Measurements from ENCODE around the gene FBH1. TPM values are rescaled to one million over a fixed set of nuclear protein-coding genes. Genes with fewer than 3 reads are reported as not detected.

Gene FBH1
- total and polyA plus RNA-seq, 7 experiments from 2014 or later, result 59.9 to 105 (median 78.6) TPM

GRCh38 chr10:5895804-5896203 lies 5.8 kb downstream of the FBH1 start:
- peaks cover 10 to 46% (median 32%) of the 10 kb centered on the region in 5 donors for H3K36me3 Mint-ChIP-seq
- DNase-seq, result peak in 6 of 9 donors; percentile 11 to 52 (median 31)
- H3K36me3 ChIP-seq (ENCODE audit: control insufficient read depth in 2 of 3, insufficient read depth in 3 of 3, low read length in 3 of 3), result peaks cover 0 to 9% (median 0%) of the 10 kb centered on the region in 3 experiments
- no peak overlapping the region for H3K4me3 ChIP-seq (ENCODE audit: low read length)
- H3K27ac ChIP-seq (ENCODE audit: low read depth, low read length), result peak overlapping the region; percentile 68
- intact Hi-C loops (cut with micrococcal nuclease), result loop anchor here in 1 of 2 donors (10.0 kb wide), 2 partner anchors 269 to 1071 kb away; partner anchors contain the start of gene AKR1E2
- peaks cover 5 to 25% of the 10 kb centered on the region in 2 donors for H3K4me1 ChIP-seq (ENCODE audit: control insufficient read depth in 2 of 2, insufficient read depth in 2 of 2, low read length in 2 of 2)
- peak overlapping the region; percentile 90 to 98 (median 95) for H3K27ac Mint-ChIP-seq
- peak overlapping the region; percentile 11 to 83 (median 69) for H3K4me3 Mint-ChIP-seq
- H3K4me1 Mint-ChIP-seq, result peaks cover 56 to 88% (median 70%) of the 10 kb centered on the region in 7 donors
- H3K9me3 ChIP-seq (ENCODE audit: control insufficient read depth in 2 of 3, low read length in 3 of 3), result peaks cover 0 to 5% (median 0%) of the 10 kb centered on the region in 3 experiments
- peak; percentile 50 for ATAC-seq
- ChIA-PET POLR2A (no interaction called here), CTCF (no interaction called here)
- no peaks in the 10 kb centered on the region for H3K27me3 Mint-ChIP-seq
- H3K9me3 Mint-ChIP-seq, result peaks cover 0 to 9% (median 0%) of the 10 kb centered on the region in 11 donors
- no peaks in the 10 kb centered on the region for H3K27me3 ChIP-seq (ENCODE audit: control insufficient read depth in 2 of 2, insufficient read depth in 2 of 2, low read length in 2 of 2)

DNA sequence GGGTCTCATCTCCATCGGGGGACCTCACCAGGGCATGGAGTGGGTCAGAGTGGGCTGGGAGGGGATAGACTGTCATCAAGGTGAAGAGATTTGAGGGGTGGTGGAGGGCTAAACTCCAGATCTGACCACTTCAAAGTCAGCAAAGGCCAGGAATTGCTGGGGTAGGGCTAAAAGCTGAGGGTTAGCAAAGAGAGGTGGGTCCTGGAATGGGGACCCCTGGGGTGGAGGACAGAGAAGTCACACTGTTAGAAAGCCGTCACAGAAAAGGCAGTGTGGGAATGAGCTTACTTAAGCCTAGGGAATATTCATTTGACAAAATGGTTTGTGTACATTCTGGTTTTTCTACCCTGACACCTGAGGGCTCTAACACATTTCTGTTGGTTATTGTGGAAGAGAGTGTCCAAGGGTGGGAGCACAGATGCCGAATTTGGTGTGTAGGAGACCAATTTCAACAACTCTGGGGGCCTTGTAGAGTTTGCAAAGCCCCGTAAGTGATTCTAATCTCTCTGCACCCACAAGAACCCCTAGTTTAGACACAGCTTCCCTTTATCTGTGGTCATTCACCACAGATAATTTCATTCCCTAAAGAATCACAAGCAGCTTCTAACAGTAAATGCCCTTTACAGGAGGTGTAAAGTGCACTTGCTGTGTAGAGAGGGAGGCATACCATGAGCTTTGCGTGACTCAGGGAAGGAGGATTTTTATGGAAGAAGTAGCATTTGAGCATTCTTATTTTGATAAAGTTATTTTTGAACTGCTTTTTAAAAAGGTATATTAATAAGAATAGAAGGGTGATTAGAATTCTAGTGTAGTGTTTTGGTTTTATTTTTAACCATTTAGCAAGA lies 6.4 kb downstream of the FBH1 start:
- Mint-ChIP-seq H3K27me3 (no peaks in the 10 kb centered on the region), H3K9me3 (peaks cover 0 to 9% (median 0%) of the 10 kb centered on the region in 11 donors), H3K4me1 (peaks cover 52 to 83% (median 64%) of the 10 kb centered on the region in 7 donors), H3K27ac (peak overlapping the region; percentile 90 to 98 (median 95)), H3K36me3 (peaks cover 10 to 46% (median 32%) of the 10 kb centered on the region in 5 donors), H3K4me3 (peak overlapping the region; percentile 11 to 83 (median 69))
- Histone ChIP-seq H3K27ac (ENCODE audit: low read depth, low read length) (peak overlapping the region; percentile 68), H3K27me3 (ENCODE audit: control insufficient read depth in 2 of 2, insufficient read depth in 2 of 2, low read length in 2 of 2) (no peaks in the 10 kb centered on the region), H3K4me3 (ENCODE audit: low read length) (no peak overlapping the region), H3K9me3 (ENCODE audit: control insufficient read depth in 2 of 3, low read length in 3 of 3) (peaks cover 0 to 5% (median 0%) of the 10 kb centered on the region in 3 experiments), H3K36me3 (ENCODE audit: control insufficient read depth in 2 of 3, insufficient read depth in 3 of 3, low read length in 3 of 3) (peaks cover 0 to 9% (median 0%) of the 10 kb centered on the region in 3 experiments), H3K4me1 (ENCODE audit: control insufficient read depth in 2 of 2, insufficient read depth in 2 of 2, low read length in 2 of 2) (peaks cover 0 to 19% of the 10 kb centered on the region in 2 donors)
- DNase-seq, result no peak
- intact Hi-C loops (cut with micrococcal nuclease), result loop anchor here in 1 of 2 donors (10.0 kb wide), 2 partner anchors 268 to 1072 kb away; partner anchors contain the start of gene AKR1E2
- POLR2A ChIA-PET, result no interaction called here
- CTCF ChIA-PET, result interaction anchor here (0.6 kb wide), 1 partner anchor 1916 kb away, joined by 3 read pairs; no protein-coding TSS in a partner anchor
- no peak for ATAC-seq

- intact Hi-C loops (cut with micrococcal nuclease), result loop anchor here in 1 of 2 donors (10.0 kb wide), 2 partner anchors 268 to 1072 kb away; partner anchors contain the start of gene AKR1E2
- peaks cover 48 to 81% (median 62%) of the 10 kb centered on the region in 7 donors for H3K4me1 Mint-ChIP-seq
- ATAC-seq (no peak), DNase-seq (no peak)
- Histone ChIP-seq H3K4me1 (ENCODE audit: control insufficient read depth in 2 of 2, insufficient read depth in 2 of 2, low read length in 2 of 2) (peaks cover 0 to 18% of the 10 kb centered on the region in 2 donors), H3K4me3 (ENCODE audit: low read length) (no peak overlapping the region), H3K9me3 (ENCODE audit: control insufficient read depth in 2 of 3, low read length in 3 of 3) (peaks cover 0 to 5% (median 0%) of the 10 kb centered on the region in 3 experiments), H3K36me3 (ENCODE audit: control insufficient read depth in 2 of 3, insufficient read depth in 3 of 3, low read length in 3 of 3) (peaks cover 0 to 9% (median 0%) of the 10 kb centered on the region in 3 experiments), H3K27ac (ENCODE audit: low read depth, low read length) (no peak overlapping the region), H3K27me3 (ENCODE audit: control insufficient read depth in 2 of 2, insufficient read depth in 2 of 2, low read length in 2 of 2) (no peaks in the 10 kb centered on the region)
- H3K4me3 Mint-ChIP-seq, result no peak overlapping the region
- H3K36me3 Mint-ChIP-seq, result peaks cover 10 to 47% (median 32%) of the 10 kb centered on the region in 5 donors
- H3K27me3 Mint-ChIP-seq, result no peaks in the 10 kb centered on the region
- H3K27ac Mint-ChIP-seq, result peak overlapping the region; percentile 26 to 98 (median 81)
- CTCF ChIA-PET, result no interaction called here
- POLR2A ChIA-PET, result no interaction called here
- H3K9me3 Mint-ChIP-seq, result peaks cover 0 to 9% (median 0%) of the 10 kb centered on the region in 11 donors
These were observed 7.0 kb downstream of the FBH1 start for GRCh38 chr10:5897053-5897340.

DNA sequence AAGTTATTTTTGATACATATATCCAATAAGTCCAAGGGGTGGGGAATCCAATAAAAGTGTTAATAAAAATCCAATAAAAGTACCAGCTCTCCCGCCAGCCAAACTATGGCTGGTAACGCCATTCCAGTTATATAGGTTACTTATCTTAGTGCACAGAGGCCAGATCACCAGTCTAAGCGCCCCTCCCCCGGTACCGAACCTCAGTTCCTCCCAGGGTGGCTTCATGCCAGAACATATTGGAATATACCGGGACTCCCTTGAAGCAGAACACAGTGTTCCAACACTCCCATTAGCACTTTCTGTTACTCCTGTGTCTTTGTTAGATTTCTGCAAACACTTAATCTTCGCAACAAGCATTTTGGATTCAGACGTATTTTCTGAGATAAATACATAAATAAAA lies 7.5 kb downstream of the FBH1 start:
- peaks cover 10 to 45% (median 32%) of the 10 kb centered on the region in 5 donors for H3K36me3 Mint-ChIP-seq
- Histone ChIP-seq H3K4me3 (ENCODE audit: low read length) (no peak overlapping the region), H3K27me3 (ENCODE audit: control insufficient read depth in 2 of 2, insufficient read depth in 2 of 2, low read length in 2 of 2) (no peaks in the 10 kb centered on the region), H3K9me3 (ENCODE audit: control insufficient read depth in 2 of 3, low read length in 3 of 3) (peaks cover 0 to 5% (median 0%) of the 10 kb centered on the region in 3 experiments), H3K27ac (ENCODE audit: low read depth, low read length) (no peak overlapping the region), H3K36me3 (ENCODE audit: control insufficient read depth in 2 of 3, insufficient read depth in 3 of 3, low read length in 3 of 3) (peaks cover 0 to 9% (median 0%) of the 10 kb centered on the region in 3 experiments), H3K4me1 (ENCODE audit: control insufficient read depth in 2 of 2, insufficient read depth in 2 of 2, low read length in 2 of 2) (peaks cover 0 to 18% of the 10 kb centered on the region in 2 donors)
- H3K4me3 Mint-ChIP-seq, result no peak overlapping the region
- DNase-seq (no peak), ATAC-seq (no peak)
- H3K27ac Mint-ChIP-seq, result peak overlapping the region in 6 of 9 donors; percentile 22 to 98 (median 45)
- ChIA-PET CTCF (interaction anchor here (0.5 kb wide), 1 partner anchor 11 kb away, joined by 4 read pairs; no protein-coding TSS in a partner anchor), POLR2A (no interaction called here)
- H3K27me3 Mint-ChIP-seq, result no peaks in the 10 kb centered on the region
- peaks cover 43 to 77% (median 58%) of the 10 kb centered on the region in 7 donors for H3K4me1 Mint-ChIP-seq
- intact Hi-C loops (cut with micrococcal nuclease), result loop anchor here in 1 of 2 donors (10.0 kb wide), 2 partner anchors 267 to 1073 kb away; partner anchors contain the start of gene AKR1E2
- peaks cover 0 to 9% (median 0%) of the 10 kb centered on the region in 11 donors for H3K9me3 Mint-ChIP-seq

- ATAC-seq (no peak), DNase-seq (no peak)
- H3K36me3 ChIP-seq (ENCODE audit: control insufficient read depth in 2 of 3, insufficient read depth in 3 of 3, low read length in 3 of 3), result peaks cover 0 to 9% (median 0%) of the 10 kb centered on the region in 3 experiments
- peaks cover 10 to 49% (median 32%) of the 10 kb centered on the region in 5 donors for H3K36me3 Mint-ChIP-seq
- peaks cover 0 to 9% (median 0%) of the 10 kb centered on the region in 11 donors for H3K9me3 Mint-ChIP-seq
- no peak overlapping the region for H3K27ac ChIP-seq (ENCODE audit: low read depth, low read length)
- H3K9me3 ChIP-seq (ENCODE audit: control insufficient read depth in 2 of 3, low read length in 3 of 3), result peaks cover 0 to 5% (median 0%) of the 10 kb centered on the region in 3 experiments
- H3K4me1 Mint-ChIP-seq, result peaks cover 38 to 71% (median 52%) of the 10 kb centered on the region in 7 donors
- no peak overlapping the region for H3K4me3 ChIP-seq (ENCODE audit: low read length)
- H3K27me3 Mint-ChIP-seq, result no peaks in the 10 kb centered on the region
- peak overlapping the region in 3 of 9 donors; percentile 37 to 98 (median 94) for H3K27ac Mint-ChIP-seq
- peaks cover 0 to 18% of the 10 kb centered on the region in 2 donors for H3K4me1 ChIP-seq (ENCODE audit: control insufficient read depth in 2 of 2, insufficient read depth in 2 of 2, low read length in 2 of 2)
- H3K27me3 ChIP-seq (ENCODE audit: control insufficient read depth in 2 of 2, insufficient read depth in 2 of 2, low read length in 2 of 2), result no peaks in the 10 kb centered on the region
- H3K4me3 Mint-ChIP-seq, result no peak overlapping the region
- intact Hi-C loops (cut with micrococcal nuclease), result loop anchor here in 1 of 2 donors (10.0 kb wide), 2 partner anchors 267 to 1073 kb away; partner anchors contain the start of gene AKR1E2
- ChIA-PET POLR2A (no interaction called here), CTCF (interaction anchor here (0.5 kb wide), 1 partner anchor 11 kb away, joined by 4 read pairs; no protein-coding TSS in a partner anchor)
These were observed 8.1 kb downstream of the FBH1 start for GRCh38 chr10:5898163-5898562.

DNA sequence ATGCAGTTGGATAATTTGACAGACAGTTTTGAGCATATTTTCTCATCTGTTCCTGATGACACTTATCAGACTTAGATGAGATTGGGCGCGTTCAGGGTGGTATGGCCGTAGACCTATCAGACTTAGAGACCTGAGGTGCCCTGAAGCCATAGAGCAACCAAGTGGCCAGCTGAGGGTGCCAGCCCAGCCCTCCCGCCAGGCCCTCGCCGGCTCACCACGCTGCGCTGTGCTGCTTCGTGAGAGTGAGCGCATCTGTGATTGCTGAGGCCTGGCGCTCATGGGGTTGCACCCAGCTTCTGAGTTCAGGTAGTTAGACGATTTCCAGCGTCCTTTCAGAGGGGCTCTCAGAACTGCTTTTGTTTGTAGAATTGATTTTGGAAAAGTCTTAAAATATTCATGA lies 10.2 kb downstream of the FBH1 start:
- peaks cover 26 to 58% (median 43%) of the 10 kb centered on the region in 7 donors for H3K4me1 Mint-ChIP-seq
- H3K27me3 Mint-ChIP-seq, result no peaks in the 10 kb centered on the region
- Histone ChIP-seq H3K27ac (ENCODE audit: low read depth, low read length) (no peak overlapping the region), H3K4me3 (ENCODE audit: low read length) (no peak overlapping the region), H3K27me3 (ENCODE audit: control insufficient read depth in 2 of 2, insufficient read depth in 2 of 2, low read length in 2 of 2) (no peaks in the 10 kb centered on the region), H3K9me3 (ENCODE audit: control insufficient read depth in 2 of 3, low read length in 3 of 3) (peaks cover 0 to 5% (median 0%) of the 10 kb centered on the region in 3 experiments), H3K4me1 (ENCODE audit: control insufficient read depth in 2 of 2, insufficient read depth in 2 of 2, low read length in 2 of 2) (peaks cover 0 to 14% of the 10 kb centered on the region in 2 donors), H3K36me3 (ENCODE audit: control insufficient read depth in 2 of 3, insufficient read depth in 3 of 3, low read length in 3 of 3) (peaks cover 0 to 8% (median 0%) of the 10 kb centered on the region in 3 experiments)
- H3K4me3 Mint-ChIP-seq, result no peak overlapping the region
- ChIA-PET CTCF (no interaction called here), POLR2A (interaction anchor here (1.4 kb wide), 1 partner anchor 11 kb away, joined by 3 read pairs; the partner anchor contains the start of gene ANKRD16)
- no peak overlapping the region for H3K27ac Mint-ChIP-seq
- peaks cover 0 to 13% (median 0%) of the 10 kb centered on the region in 11 donors for H3K9me3 Mint-ChIP-seq
- peaks cover 10 to 56% (median 39%) of the 10 kb centered on the region in 5 donors for H3K36me3 Mint-ChIP-seq
- DNase-seq (no peak), ATAC-seq (no peak)
- intact Hi-C loops (cut with micrococcal nuclease), result no loop called here
